ENCODE results near the gene SMYD3. TPM values are rescaled to one million over a fixed set of nuclear protein-coding genes. Genes with fewer than 3 reads are reported as not detected.

SMYD3 gene
- total and polyA plus RNA-seq, 10 of the 15 experiments (the other 5 are each of a cell fraction or from before 2014, with no cell fraction given) = 18.3 to 54.0 (median 24.8) TPM

- Histone ChIP-seq H3K36me3 (ENCODE audit: control insufficient read depth in 2 of 2, insufficient read depth in 2 of 2, low read length in 1 of 2) (no peaks in the 10 kb centered on the region), H3K4me3 (no peak overlapping the region), H3K9ac (ENCODE audit: control insufficient read depth, insufficient read depth, low read length) (no peak overlapping the region), H3K27me3 (replicated peaks in 1 of 2; ENCODE audit: control insufficient read depth in 2 of 2, insufficient read depth in 2 of 2, low read length in 1 of 2) (no peaks in the 10 kb centered on the region), H3K27ac (ENCODE audit: control insufficient read depth, insufficient read depth) (no peak overlapping the region), H2AFZ (ENCODE audit: control insufficient read depth, low read depth, low read length) (no peak overlapping the region), H4K20me1 (ENCODE audit: control insufficient read depth, insufficient read depth) (no peaks in the 10 kb centered on the region), H3K79me2 (ENCODE audit: control insufficient read depth, insufficient read depth, low read length) (no peaks in the 10 kb centered on the region), H3K4me1 (ENCODE audit: control insufficient read depth, insufficient read depth, low read length) (peaks cover 3% of the 10 kb centered on the region; the same call in 1 of the 2 replicates), H3K4me2 (ENCODE audit: control insufficient read depth, insufficient read depth) (no peak overlapping the region), H3K9me3 (replicated peaks; ENCODE audit: control insufficient read depth, insufficient read depth, low read length) (no peaks in the 10 kb centered on the region; the same call in 2 of the 3 replicates)
- FAIRE-seq (no peak), DNase-seq (ENCODE audit: low read depth, low spot score) (no peak), ATAC-seq (no peak)
- CTCF ChIA-PET = interaction anchor here (0.6 kb wide), 1 partner anchor 229 kb away, joined by 3 read pairs; no protein-coding TSS in a partner anchor
- 86% methylated on average over 11 of the region's 11 CpGs for WGBS (ENCODE audit: insufficient coverage, insufficient replicate concordance, low lambda C conversion rate, missing lambda C conversion rate)
- in situ Hi-C loops (cut with MboI) (no loop called here), intact Hi-C loops (cut with micrococcal nuclease; ENCODE audit: unreplicated experiment) (no loop called here)
- RAD21 ChIA-PET (ENCODE audit: unreplicated experiment) = no interaction called here
- no TSS peak for BruUV-seq (replicated peaks)
- SMC1A ChIA-PET (ENCODE audit: uncharacterized antibody, unreplicated experiment) = no interaction called here
- TF ChIP-seq ZNF274 (IDR thresholded peaks at IDR 0.05; ENCODE audit: insufficient read depth, insufficient read length) = no peak
- no peak for TF ChIP-seq RELA (IDR thresholded peaks at IDR 0.05; ENCODE audit: borderline replicate concordance, partially characterized antibody)
- TF ChIP-seq, protein P1, sequence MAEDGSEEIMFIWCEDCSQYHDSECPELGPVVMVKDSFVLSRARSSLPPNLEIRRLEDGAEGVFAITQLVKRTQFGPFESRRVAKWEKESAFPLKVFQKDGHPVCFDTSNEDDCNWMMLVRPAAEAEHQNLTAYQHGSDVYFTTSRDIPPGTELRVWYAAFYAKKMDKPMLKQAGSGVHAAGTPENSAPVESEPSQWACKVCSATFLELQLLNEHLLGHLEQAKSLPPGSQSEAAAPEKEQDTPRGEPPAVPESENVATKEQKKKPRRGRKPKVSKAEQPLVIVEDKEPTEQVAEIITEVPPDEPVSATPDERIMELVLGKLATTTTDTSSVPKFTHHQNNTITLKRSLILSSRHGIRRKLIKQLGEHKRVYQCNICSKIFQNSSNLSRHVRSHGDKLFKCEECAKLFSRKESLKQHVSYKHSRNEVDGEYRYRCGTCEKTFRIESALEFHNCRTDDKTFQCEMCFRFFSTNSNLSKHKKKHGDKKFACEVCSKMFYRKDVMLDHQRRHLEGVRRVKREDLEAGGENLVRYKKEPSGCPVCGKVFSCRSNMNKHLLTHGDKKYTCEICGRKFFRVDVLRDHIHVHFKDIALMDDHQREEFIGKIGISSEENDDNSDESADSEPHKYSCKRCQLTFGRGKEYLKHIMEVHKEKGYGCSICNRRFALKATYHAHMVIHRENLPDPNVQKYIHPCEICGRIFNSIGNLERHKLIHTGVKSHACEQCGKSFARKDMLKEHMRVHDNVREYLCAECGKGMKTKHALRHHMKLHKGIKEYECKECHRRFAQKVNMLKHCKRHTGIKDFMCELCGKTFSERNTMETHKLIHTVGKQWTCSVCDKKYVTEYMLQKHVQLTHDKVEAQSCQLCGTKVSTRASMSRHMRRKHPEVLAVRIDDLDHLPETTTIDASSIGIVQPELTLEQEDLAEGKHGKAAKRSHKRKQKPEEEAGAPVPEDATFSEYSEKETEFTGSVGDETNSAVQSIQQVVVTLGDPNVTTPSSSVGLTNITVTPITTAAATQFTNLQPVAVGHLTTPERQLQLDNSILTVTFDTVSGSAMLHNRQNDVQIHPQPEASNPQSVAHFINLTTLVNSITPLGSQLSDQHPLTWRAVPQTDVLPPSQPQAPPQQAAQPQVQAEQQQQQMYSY (CRISPR knock-in tag; IDR thresholded peaks at IDR 0.05) = no peak
- no peak for TF ChIP-seq RB1 (IDR thresholded peaks at IDR 0.05; ENCODE audit: borderline replicate concordance)
- POLR2A ChIA-PET = no interaction called here
Measured at GRCh38 chr1:246166841-246167240, 340.2 kb downstream of the SMYD3 start.
